Kidney epithelial cell (primary cell): ENCODE measurements around the gene RNF123. TPM values are rescaled to one million over a fixed set of nuclear protein-coding genes. Genes with fewer than 3 reads are reported as not detected.

Experiments used
- DNase-seq: peaks from one replicate; pipeline ENCODE4 v3.0.0-alpha.2; 2010; ENCODE audit warnings: low read depth
- H3K27me3 ChIP-seq: 2 replicates; pipeline ENCODE4 v1.6.0; 2011; ENCODE audit warnings: low read length; ENCODE audit not compliant: control insufficient read depth, insufficient read depth
- H3K36me3 ChIP-seq: 2 replicates; pipeline ENCODE4 v1.5.1; 2011; ENCODE audit warnings: low read length; ENCODE audit not compliant: control insufficient read depth, insufficient read depth
- H3K4me3 ChIP-seq: 2 replicates; pipeline ENCODE4 v1.5.1; 2011; ENCODE audit warnings: low read depth, mild to moderate bottlenecking, control low read depth, low read length
- CTCF ChIP-seq: IDR thresholded peaks from 2 replicates; pipeline ENCODE4 v1.5.1; 2011; ENCODE audit warnings: mild to moderate bottlenecking, moderate library complexity, low read length, control low read depth, inconsistent platforms; ENCODE audit not compliant: insufficient read depth, poor library complexity, severe bottlenecking
- total RNA-seq: library from RNA; depleted of rRNA; stranded (reverse); fragments of >200 nt; gene quantifications from 2 replicates; pipeline ENCODE4 v1.2.3, GENCODE V29; 2015

RNF123 gene
- total RNA-seq, 1 donor from 2014 or later = 30.8 TPM

GRCh38 chr3:49700453-49701128, 11.2 kb downstream of the RNF123 start:
- Histone ChIP-seq H3K4me3 (no peak overlapping the region), H3K27me3 (no peaks in the 10 kb centered on the region), H3K36me3 (peaks cover 3% of the 10 kb centered on the region)
- TF ChIP-seq CTCF = peak; percentile 18
- no peak for DNase-seq

GRCh38 chr3:49701388-49702077, 12.2 kb downstream of the RNF123 start:
- DNase-seq = no peak
- peak; percentile 62 for TF ChIP-seq CTCF
- Histone ChIP-seq H3K36me3 (peaks cover 3% of the 10 kb centered on the region), H3K4me3 (no peak overlapping the region), H3K27me3 (no peaks in the 10 kb centered on the region)

DNA sequence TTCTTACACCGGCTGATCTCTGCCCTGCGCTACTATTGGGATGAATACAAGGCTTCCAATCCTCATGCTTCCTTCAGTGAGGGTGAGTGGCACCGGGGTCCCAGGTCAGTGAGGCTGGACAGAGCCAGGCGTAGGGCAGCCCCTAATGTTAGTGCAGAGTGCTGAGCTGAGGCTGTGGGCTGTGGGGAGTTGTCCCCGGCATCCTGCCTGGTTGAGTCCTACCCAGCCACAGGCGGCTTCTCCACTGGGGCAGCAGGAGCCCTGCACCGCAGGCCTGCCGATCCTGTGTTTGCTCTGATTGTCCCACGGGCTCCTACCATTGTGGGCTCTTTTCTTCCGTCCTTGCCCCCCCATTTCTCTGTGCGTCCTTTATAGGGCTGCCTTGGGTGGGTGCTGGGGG, 13.3 kb downstream of the RNF123 start:
- no peak overlapping the region for H3K4me3 ChIP-seq
- no peak for DNase-seq
- H3K27me3 ChIP-seq = no peaks in the 10 kb centered on the region
- peaks cover 3% of the 10 kb centered on the region for H3K36me3 ChIP-seq
- TF ChIP-seq CTCF = no peak

DNA sequence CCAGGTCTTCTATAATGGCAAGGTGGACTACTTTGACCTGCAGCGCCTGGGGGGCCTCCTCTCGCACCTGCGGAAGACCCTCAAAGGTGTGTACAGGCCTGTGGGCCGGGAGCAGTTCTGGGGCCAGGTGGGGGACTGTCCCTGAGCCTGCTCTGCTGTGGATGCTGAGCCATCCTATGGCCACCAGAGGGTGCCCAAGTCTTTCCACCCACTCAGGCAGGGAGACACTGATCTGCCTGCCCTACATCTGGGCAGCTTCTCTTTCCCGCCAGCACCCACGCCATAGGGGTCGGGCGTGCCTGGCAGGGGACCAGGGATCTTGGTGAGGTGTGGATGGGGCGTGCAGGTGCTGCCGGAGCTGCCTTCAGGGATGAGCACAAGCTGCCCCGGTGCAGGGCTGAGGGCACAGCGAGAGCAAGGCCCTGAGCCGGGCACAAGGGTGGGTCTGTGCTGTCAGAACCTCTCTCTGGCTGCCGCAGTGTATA, 14.1 kb downstream of the RNF123 start:
- peak; percentile 87 for TF ChIP-seq CTCF
- H3K27me3 ChIP-seq = no peaks in the 10 kb centered on the region
- H3K36me3 ChIP-seq = peaks cover 3% of the 10 kb centered on the region
- H3K4me3 ChIP-seq = no peak overlapping the region
- DNase-seq = no peak

GRCh38 chr3:49703956-49704355, 14.6 kb downstream of the RNF123 start:
- Histone ChIP-seq H3K27me3 (no peaks in the 10 kb centered on the region), H3K36me3 (peaks cover 3% of the 10 kb centered on the region), H3K4me3 (no peak overlapping the region)
- TF ChIP-seq CTCF = no peak
- DNase-seq = no peak
